PC-3 (cell line): ENCODE data around the gene SIGLEC10.

Source experiments
- EZH2 ChIP-seq: fragments of 300-600 bp; sonication (generic); IDR thresholded peaks from one replicate; pipeline ENCODE4 v1.6.1; 2017; ENCODE audit warnings: antibody characterized with exemption, mild to moderate bottlenecking, low read length; ENCODE audit not compliant: unreplicated experiment
- EZH2phosphoT487 ChIP-seq: fragments of 300-600 bp; sonication (generic); IDR thresholded peaks from 2 replicates; pipeline ENCODE4 v1.6.1; 2018; ENCODE audit warnings: mild to moderate bottlenecking, antibody characterized with exemption, low read length, borderline replicate concordance
- TF ChIP-seq, protein P1 (sequence below): fragments of 300-600 bp; sonication (generic); conservative IDR thresholded peaks from 2 replicates; pipeline ENCODE4 v1.5.1; 2017; ENCODE audit warnings: antibody characterized with exemption, low read depth, mild to moderate bottlenecking, low read length

DNA sequence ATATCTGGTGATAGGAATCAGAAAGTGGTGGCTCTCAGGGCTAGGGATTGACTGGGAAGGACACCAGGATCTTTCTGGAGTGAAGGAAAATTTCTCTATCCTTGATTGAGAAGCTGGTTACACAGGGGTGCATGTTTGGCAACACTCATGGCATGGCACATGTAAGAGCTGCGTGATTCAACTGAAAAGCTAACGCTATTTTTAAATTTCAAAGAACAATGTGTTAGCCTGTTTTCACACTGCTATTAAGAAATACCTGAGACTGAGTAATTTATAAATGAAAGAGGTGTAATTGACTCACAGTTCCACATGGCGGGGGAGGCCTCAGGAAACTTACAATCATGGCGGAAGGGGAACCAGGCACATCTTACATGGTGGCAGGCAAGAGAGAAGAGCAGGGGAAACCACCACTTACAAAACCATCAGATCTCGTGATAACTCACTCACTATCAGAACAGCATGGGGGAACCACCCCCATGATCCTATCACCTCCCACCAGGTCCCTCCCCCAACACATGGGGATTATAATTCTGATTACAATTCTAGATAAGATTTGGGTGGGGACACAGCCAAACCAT lies 33.4 kb upstream of the SIGLEC10 start:
- TF ChIP-seq, protein P1, sequence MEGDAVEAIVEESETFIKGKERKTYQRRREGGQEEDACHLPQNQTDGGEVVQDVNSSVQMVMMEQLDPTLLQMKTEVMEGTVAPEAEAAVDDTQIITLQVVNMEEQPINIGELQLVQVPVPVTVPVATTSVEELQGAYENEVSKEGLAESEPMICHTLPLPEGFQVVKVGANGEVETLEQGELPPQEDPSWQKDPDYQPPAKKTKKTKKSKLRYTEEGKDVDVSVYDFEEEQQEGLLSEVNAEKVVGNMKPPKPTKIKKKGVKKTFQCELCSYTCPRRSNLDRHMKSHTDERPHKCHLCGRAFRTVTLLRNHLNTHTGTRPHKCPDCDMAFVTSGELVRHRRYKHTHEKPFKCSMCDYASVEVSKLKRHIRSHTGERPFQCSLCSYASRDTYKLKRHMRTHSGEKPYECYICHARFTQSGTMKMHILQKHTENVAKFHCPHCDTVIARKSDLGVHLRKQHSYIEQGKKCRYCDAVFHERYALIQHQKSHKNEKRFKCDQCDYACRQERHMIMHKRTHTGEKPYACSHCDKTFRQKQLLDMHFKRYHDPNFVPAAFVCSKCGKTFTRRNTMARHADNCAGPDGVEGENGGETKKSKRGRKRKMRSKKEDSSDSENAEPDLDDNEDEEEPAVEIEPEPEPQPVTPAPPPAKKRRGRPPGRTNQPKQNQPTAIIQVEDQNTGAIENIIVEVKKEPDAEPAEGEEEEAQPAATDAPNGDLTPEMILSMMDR = no peak
- TF ChIP-seq EZH2phosphoT487 (no peak), EZH2 (no peak)
